Activated effector memory CD4-positive, alpha-beta T cell treated with anti-CD3 and anti-CD28 coated beads, Interleukin-2, amount 50 U/mL, for 16 hours (primary cell): Measurements from ENCODE around the gene TIMELESS.
A peak's percentile ranks its signal among the peaks of the same experiment; 100 is the strongest.
"Not testable (repeated sequence)": the region's sequence is repeated elsewhere in the genome, so short reads cannot be mapped to it uniquely, and the experiment has no call there.

ENCODE experiments used
- DNase-seq: peaks from one replicate; pipeline ENCODE4 v3.0.0-alpha.2; 2020

The TIMELESS gene

DNA sequence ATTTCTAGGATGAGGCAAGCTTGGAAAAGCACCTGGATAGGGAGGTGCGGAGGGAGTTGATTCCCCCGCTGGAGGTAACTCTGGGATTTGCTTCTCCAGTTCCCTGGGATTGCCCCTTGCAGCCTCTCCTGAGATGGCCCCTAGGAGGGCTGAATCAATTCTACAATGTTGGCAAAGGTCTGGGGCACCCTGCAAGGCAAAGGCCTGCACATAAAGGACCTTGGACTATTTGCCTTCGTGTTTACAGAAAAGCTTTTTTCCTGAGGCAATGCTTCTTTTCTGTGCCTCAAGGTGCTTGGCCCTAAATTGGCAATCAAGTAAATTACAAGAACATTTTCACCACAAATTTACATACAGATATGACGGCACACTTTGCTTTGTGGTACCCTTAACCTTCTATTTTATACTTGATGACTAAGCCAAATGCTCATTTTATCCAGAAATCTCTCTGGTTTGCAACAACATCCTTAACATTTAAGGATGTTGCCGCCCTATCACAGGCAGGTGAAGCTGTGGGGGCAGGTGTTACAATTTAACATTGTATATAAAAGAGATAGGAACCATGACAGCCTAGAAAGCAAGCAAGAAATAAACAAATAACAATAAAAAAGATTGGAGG is 40.3 kb downstream of the TIMELESS start:
- DNase-seq = peak; percentile 14

DNA sequence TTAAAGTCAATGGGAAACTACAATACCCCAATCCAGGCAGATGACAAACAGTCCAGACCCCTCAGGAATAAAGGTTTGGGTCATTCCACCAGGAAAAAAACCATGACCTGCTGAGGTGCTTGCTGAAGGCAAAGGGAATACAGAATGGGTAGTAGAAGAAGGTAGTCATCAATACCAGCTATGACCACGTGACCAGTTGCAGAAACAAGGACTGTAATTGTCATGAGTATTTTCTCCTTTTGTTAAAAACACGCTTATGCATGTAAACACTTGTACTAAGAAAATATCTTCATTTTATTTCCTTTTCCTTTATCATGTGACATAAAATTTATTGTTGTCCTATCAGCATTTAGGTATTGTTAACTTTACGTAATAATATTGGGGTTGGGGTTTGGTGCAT is 45.0 kb downstream of the TIMELESS start:
- not testable (repeated sequence) for DNase-seq

DNA sequence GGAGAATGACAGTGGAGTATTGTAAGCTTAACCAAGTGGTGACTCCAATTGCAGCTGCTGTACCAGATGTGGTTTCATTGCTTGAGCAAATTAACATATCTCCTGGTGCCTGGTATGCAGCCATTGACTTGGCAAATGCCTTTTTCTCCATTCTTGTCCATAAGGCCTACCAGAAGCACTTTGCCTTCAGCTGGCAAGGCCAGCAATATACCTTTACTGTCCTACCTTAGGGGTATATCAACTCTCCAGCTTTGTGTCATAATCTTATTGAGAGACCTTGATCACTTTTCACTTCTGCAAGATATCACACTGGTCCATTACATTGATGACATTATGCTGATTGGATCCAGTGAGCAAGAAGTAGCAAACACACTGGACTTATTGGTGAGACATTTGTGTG is 47.6 kb downstream of the TIMELESS start:
- not testable (repeated sequence) for DNase-seq

DNA sequence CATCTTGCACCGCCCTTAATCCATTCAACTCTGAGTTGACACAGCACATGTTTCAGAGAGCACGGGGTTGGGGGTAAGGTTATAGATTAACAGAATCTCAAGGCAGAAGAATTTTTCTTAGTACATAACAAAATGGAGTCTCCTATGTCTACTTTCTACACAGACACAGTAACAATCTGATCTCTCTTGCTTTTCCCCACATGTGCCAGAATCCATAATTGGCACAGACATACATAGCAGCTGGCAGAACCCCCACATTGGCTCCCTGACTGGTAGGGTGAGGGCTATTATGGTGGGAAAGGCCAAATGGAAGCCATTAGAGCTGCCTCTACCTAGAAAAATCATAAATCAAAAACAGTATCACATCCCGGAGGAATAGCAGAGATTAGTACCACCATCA is 48.1 kb downstream of the TIMELESS start:
- DNase-seq = not testable (repeated sequence)

DNA sequence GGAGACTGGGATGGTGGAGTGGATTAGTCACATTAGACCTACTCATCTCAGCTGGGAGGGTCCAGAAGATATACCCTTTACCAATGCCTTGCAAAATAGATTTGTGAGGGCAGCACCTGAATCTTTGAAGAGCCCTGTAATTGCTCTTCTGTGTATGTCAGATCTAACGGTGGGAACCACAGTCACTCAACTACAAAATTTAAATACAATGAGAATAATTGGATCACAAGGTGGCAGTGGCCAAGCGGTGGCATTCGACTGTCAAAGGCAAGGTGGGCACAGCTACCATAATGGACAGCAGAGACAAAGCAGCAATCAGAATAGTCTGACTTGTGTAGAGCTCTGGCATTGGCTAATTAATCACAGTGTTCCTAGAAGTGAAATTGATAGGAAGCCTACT is 49.8 kb downstream of the TIMELESS start:
- DNase-seq = peak; percentile 33

DNA sequence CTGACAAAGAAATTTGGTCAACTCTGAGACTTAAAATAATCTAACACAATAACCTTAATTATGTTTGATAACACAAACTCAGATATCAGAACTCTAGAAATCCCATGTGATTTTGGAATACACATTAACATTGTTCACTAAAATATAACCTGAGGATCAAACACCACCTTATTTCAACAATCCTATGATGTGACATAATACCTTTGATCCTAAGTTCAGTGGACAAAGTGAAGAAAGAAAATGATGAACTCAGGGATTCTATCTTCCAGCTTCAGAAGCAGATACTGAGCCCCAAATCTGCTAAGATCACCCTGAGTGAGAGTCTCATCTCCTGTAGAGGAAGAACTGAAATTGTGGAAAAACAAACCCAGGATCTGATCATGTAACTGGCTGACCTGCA is 50.9 kb downstream of the TIMELESS start:
- DNase-seq = no peak

DNA sequence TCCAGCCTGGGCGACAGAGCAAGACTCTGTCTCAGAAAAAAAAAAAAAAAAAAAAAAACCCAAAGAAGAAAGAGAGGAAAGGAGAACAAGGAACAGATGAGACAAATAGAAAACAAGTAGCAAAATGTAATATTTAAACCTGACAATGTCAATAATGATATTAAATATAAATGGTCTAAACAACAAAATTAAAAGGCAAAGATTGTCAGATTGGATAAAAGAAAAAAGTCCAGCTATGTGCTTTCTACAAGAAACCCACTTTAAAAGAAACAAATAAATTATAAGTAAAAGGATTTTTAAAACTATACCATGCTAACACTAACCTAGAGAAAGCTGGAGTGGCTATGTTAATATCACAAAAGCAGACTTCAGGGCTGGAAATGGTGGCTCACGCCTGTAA is 56.9 kb downstream of the TIMELESS start:
- no peak for DNase-seq

DNA sequence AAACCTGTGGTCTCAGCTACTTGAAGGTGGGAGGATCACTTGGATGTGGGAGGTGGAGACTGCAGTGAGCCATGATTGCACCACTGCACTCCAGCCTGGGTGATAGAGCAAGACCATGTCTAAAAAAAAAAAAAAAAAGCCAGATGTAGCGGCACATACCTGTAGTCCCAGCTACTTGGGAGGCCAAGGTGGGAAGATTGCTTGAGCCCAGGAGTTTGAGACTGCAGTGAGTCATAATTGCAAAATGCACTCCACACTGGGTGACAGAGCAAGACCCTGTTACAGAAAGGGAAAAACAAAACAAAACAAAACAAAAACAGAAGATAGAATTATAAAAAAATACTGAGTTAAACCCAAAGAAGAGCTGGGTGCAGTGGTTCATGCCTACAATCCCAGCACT is 57.5 kb downstream of the TIMELESS start:
- DNase-seq = no peak

DNA sequence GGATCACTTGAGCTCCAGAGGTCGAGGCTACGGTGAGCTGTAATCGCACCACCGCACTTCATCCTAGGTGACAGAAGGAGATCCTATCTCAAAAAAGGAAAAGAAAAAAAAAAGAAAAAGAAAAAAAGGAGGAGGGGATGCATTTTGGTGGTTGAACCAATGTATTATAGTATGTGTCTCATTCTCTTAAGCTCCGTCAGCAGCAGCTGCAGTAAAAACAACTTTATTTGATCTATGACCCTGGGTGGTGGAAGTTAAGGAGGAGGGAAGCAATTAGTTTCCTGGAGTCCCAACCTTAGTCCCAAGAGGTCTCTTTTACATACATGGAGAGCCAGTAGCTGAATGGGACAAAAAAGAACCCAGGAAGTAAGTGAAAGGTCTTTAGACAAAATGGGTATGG is 59.8 kb downstream of the TIMELESS start:
- no peak for DNase-seq

DNA sequence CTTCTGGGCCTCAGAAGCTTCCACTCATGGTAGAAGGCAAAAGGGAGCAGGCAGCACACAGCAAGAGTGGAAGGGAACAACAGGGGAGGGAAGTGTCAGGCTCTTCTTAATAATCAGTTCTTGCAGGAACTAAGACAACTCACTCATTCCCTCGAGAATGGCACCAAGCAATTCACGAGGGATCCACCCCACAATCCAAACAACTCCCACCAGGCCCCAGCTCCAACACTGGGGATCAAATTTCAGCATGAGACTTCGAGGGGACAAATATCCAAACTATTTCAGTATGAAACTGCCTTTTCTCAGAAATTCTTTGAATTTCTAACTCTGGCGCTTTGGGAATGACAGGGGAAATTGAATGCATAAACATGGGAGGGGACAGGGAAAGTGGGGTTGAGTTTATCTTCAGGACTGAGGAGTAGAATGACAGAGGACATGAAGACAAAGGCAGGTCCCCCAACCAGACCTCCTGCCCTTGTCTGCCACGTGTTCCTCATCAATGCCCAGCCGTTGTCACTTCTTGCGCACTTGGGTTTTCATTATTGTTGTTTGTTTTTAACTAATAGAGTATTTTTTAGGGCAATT is 62.0 kb downstream of the TIMELESS start:
- DNase-seq = no peak

DNA sequence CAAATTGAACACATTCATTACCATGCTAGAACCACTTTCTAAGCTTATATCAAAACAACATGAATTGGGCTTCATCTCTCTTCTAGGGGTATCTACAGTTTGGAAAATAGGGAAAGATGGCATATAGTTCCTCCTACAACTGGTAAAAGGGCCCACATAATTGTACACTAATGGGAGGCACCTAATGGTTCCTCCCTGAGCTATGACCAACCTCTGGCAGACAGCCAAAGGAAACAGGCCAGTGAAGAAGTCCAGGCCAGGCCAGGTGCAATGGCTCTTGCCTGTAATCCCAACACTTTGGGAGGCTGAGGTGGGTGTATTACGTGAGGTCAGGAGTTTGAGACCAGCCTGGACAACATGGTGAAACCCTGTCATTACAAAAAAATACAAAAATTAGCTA is 63.4 kb downstream of the TIMELESS start:
- DNase-seq = no peak

DNA sequence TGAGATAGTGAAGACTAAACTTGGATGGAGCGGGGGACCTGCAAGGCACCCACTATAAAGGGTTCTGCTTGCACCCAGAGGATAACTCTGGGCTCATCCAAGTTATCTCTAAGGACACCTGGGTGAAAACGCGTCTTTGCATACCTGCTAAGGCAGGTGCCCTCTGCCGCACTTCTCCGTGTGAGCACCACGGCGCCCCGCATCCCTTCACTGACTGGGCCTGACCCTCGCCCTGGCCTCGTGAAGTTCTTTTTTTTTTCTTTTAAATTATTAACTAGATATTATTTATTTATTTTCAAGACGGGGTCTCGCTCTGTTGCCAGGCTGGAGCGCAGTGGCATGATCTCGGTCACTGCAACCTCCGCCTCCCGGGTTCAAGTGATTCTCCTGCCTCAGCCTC is 66.6 kb downstream of the TIMELESS start:
- no peak for DNase-seq

DNA sequence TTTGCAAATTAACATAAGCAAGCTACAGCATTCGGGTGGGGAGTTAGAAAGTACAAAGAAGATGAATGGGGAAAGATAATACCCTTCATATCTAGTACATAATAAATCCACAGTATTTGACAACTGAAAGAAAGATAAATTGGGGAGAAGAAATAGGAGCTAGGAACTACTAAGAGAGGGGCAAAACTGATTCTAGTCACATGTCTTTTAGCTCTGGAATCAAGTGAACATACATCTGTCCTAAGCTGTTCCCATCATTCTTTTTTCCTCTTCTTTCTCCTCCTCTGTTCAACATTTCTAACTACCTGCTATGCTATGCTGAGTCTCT is 71.3 kb downstream of the TIMELESS start:
- no peak for DNase-seq

DNA sequence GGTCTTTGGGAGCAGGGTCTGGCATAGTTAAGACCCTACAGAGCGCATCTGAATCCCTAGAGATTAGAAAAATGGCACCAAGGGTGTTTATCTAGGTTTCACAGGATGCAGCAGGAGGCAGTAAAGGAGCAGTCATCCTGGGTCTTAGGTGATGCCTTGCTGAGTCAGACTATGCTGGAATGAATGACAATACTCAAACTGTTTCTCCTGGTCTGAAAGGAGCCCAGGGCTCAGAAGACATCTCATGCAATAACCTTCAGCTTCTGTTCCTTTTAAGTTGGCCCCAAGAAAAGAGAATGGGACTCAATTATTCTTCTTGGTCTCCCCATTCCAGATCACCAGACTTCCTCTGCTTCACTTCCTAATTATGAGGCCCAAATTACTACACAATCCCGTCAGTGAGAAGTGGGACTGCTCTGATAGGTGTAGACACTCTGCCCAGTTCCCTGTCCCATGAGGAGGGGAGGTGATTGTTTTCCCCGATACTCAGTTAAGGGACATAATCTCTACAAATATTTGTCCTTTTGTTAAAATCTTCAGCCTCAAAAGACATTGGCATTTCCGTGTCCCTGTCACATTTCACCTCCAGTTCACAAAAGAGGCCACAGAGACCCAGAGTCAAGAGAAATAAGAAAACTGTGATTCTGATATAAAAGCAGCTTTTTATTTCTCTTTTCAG is 71.8 kb downstream of the TIMELESS start:
- no peak for DNase-seq

DNA sequence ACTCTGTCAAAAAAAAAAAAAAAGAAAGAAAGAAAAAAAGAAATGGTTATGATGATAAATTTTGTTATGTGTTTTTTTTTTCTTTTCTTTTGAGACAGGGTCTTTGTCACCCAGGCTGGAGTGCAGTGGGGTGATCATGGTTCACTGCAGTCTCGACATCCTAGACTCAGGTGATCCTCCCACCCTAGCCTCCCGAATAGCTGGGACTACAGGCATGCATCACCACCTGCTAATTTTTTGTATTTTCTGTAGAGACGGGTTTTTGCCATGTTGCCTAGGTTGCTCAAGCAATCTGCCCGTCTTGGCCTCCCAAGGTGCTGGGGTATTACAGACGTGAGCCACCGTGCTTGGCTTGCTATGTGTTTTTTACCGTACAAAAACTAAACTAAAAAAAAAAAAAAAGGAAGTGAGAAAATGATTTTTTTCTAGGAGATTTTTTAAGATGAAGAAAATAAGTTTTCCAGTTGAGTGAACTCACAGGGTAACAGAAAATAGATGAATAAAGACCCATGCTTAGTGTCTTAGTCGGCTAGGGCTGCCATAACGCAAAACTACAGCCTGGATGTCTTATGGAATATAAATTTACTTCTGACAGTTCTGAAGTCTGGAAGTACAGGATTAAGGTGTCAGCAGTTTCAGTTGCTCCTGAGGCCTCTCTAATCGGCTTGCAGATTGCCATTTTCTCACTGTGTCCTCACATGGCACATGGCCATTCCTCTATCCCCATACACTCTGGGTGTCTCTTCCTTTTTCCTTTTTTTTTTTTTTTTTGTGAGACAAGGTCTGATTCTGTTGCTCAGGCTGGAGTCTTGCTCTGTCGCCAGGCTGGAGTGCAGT is 73.4 kb downstream of the TIMELESS start:
- no peak for DNase-seq

DNA sequence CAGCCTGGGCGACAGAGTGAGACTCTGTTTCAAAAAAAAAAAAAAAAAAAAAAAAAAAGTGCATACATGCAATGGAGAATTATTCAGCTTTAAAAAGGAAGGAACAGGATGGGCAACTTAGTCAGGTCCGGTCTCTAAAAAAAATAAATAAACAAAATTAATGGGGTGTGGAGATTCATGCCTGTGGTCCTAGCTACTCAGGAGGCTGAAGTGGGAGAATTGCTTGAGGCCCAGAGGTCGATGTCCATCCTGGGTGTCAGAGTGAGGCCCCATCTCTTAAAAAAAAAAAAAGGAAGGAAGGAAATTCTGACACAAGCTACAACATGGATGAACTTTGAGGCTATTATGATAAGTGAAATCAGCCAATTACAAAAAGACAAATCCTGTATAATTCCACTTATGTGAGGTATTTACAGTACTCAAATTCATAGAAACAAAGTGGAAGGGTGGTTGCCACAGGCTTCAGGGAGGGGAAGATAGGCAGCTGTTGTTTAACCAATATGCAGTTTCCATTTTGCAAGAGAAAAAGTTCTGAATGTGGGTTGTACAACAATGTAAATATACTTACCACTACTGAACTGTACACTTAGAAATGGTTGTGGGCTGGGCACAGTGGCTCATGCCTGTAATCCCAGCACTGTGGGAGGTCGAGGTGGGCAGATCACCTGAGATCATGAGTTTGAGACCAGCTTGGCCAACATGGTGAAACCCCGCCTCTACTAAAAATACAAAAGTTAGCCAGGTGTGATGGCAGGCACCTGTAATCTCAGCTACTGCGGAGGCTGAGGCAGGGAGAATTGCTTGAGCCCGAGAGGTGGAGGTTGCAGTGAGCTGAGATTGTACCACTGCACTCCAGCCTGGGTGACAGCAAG is 74.3 kb downstream of the TIMELESS start:
- DNase-seq = no peak

DNA sequence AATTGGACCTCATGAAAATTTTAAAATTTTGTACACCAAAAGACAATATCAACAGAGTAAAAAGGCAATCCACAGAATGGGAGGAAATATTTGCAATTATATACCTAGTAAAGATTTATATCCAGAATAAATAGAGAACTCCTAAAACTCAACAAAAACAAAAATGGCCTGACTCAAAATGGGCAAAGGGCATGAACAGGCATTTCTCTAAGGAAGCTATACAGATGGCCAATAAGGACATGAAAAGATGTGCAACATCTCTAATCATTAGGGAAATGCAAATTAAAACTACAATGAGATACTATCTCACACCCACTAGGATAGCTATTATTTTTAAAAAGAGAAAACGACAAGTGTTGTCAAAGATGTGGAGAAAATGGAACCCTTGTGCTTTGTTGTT is 75.7 kb downstream of the TIMELESS start:
- no peak for DNase-seq

DNA sequence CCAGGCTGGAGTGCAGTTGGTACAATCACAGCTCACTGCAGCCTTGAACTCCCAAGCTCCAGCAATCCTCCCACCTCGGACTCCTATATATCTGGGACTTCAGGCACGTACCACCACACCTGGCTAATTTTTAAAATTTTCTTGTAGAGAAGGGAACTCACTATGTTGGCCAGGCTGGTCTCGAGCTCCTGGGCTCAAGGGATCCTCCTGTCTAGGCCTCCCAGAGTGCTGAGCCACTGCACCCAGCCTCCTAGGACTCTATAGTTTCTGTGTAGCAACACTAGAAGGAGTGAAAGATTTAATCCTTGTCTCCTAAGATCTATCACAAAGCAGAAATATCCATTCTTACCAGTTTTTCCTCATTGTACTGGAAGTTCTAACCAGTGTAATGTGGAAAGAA is 82.3 kb downstream of the TIMELESS start:
- no peak for DNase-seq
